CD4-positive, alpha-beta memory T cell (primary cell): ENCODE results near the gene PDHX. TPM values are rescaled to one million over a fixed set of nuclear protein-coding genes. Genes with fewer than 3 reads are reported as not detected.
A peak's percentile ranks its signal among the peaks of the same experiment; 100 is the strongest.
"Not testable (repeated sequence)": the region's sequence is repeated elsewhere in the genome, so short reads cannot be mapped to it uniquely, and the experiment has no call there.

Experiments
- CTCF ChIA-PET: fragments of 350-600 bp; sonication (Branson Sonifier 250); formaldehyde crosslinking; loops from one replicate; lab custom pipeline; 2021; ENCODE audit warnings: inconsistent platforms; ENCODE audit not compliant: partially characterized antibody; lab: Charles Lee
- POLR2A ChIA-PET: fragments of 350-600 bp; sonication (Branson Sonifier 250); formaldehyde crosslinking; loops from one replicate; lab custom pipeline; 2021; ENCODE audit not compliant: partially characterized antibody; lab: Charles Lee
- DNase-seq, 5 donors: peaks; one replicate each; pipeline versions ENCODE4 v3.0.0 to v3.0.0-alpha.2; 2020 to 2022; ENCODE audit warnings: mixed read lengths in 1 of 5
- H3K27ac ChIP-seq: one replicate; pipeline ENCODE4 v1.7.0; 2013; ENCODE audit warnings: low read depth, low read length
- H3K27me3 ChIP-seq: 2 replicates; pipeline ENCODE4 v1.7.0; 2013; ENCODE audit warnings: mild to moderate bottlenecking, low read length, moderate library complexity; ENCODE audit not compliant: insufficient read depth
- H3K36me3 ChIP-seq: 2 replicates; pipeline ENCODE4 v1.7.0; 2013; ENCODE audit warnings: mild to moderate bottlenecking, low read length, moderate library complexity; ENCODE audit not compliant: insufficient read depth
- H3K4me1 ChIP-seq: 2 replicates; pipeline ENCODE4 v1.7.0; 2013; ENCODE audit warnings: mild to moderate bottlenecking, low read length, moderate library complexity; ENCODE audit not compliant: insufficient read depth
- H3K4me3 ChIP-seq, 2 donors: one replicate each; pipeline ENCODE4 v1.7.0; 2013; ENCODE audit warnings: low read length in 2 of 2, mild to moderate bottlenecking in 1 of 2
- H3K9me3 ChIP-seq, 2 donors: one replicate each; pipeline ENCODE4 v1.7.0; 2013; ENCODE audit warnings: low read length in 2 of 2, control low read depth in 1 of 2; ENCODE audit not compliant: control insufficient read depth in 1 of 2
- H3K27ac Mint-ChIP-seq, 7 donors: one replicate each; pipeline ENCODE4 v1.8.0; 2020 to 2021; ENCODE audit warnings: mixed read lengths in 7 of 7, mild to moderate bottlenecking in 6 of 7, inconsistent platforms in 3 of 7, moderate library complexity in 3 of 7
- H3K27me3 Mint-ChIP-seq, 2 donors: one replicate each; pipeline ENCODE4 v1.8.0; 2020 to 2021; ENCODE audit warnings: mixed read lengths in 2 of 2
- H3K36me3 Mint-ChIP-seq, 2 donors: one replicate each; pipeline ENCODE4 v1.8.0; 2020 to 2021; ENCODE audit warnings: mixed read lengths in 2 of 2, inconsistent platforms in 1 of 2, mild to moderate bottlenecking in 1 of 2
- H3K4me1 Mint-ChIP-seq, 4 donors: one replicate each; pipeline ENCODE4 v1.8.0; 2020 to 2021; ENCODE audit warnings: mixed read lengths in 4 of 4, mild to moderate bottlenecking in 1 of 4
- H3K4me3 Mint-ChIP-seq, 8 donors: one replicate each; pipeline ENCODE4 v1.8.0; 2020 to 2021; ENCODE audit warnings: mixed read lengths in 8 of 8, mild to moderate bottlenecking in 7 of 8, moderate library complexity in 6 of 8, inconsistent platforms in 3 of 8
- H3K9me3 Mint-ChIP-seq, 8 donors: one replicate each; pipeline ENCODE4 v1.8.0; 2020 to 2021; ENCODE audit warnings: mixed read lengths in 8 of 8, mild to moderate bottlenecking in 5 of 8, inconsistent platforms in 3 of 8, moderate library complexity in 1 of 8
- intact Hi-C: fragments of 100-400 bp; cut with micrococcal nuclease; formaldehyde crosslinking; loops from one replicate; pipeline ENCODE4 v1.15.1; 2023
- polyA plus RNA-seq, 2 donors: library from polyadenylated mRNA; unstranded; fragments of 300-500 nt; fragmentation: Illumina TruSeq; gene quantifications; one replicate each; pipeline ENCODE4 v1.2.3, GENCODE V29; 2021
- total RNA-seq, 2 experiments: library from RNA; stranded (reverse); gene quantifications; one replicate each; pipeline ENCODE4 v1.2.3, GENCODE V29; 2021

Gene PDHX
- total and polyA plus RNA-seq, 4 experiments from 2014 or later: 17.6 to 43.5 (median 29.8) TPM

GRCh38 chr11:35017528-35018342 lies 101.3 kb downstream of the PDHX start:
- Mint-ChIP-seq H3K4me1 (peaks cover 15 to 31% (median 20%) of the 10 kb centered on the region in 4 donors), H3K27me3 (no peaks in the 10 kb centered on the region), H3K36me3 (peaks cover 0 to 4% of the 10 kb centered on the region in 2 donors), H3K4me3 (no peak overlapping the region), H3K27ac (peak overlapping the region in 1 of 7 donors; percentile 32), H3K9me3 (peaks cover 0 to 5% (median 0%) of the 10 kb centered on the region in 8 donors)
- no peak for DNase-seq
- no peaks in the 10 kb centered on the region for H3K36me3 ChIP-seq
- H3K9me3 ChIP-seq: no peaks in the 10 kb centered on the region
- no peak overlapping the region for H3K4me3 ChIP-seq
- ChIA-PET POLR2A (interaction anchor here (0.9 kb wide), 1 partner anchor 13 kb away, joined by 3 read pairs; no protein-coding TSS in a partner anchor), CTCF (interaction anchor here (0.6 kb wide), 1 partner anchor 220 kb away, joined by 4 read pairs; no protein-coding TSS in a partner anchor)
- intact Hi-C loops: no loop called here
- no peak overlapping the region for H3K27ac ChIP-seq
- H3K4me1 ChIP-seq: peaks cover 19% of the 10 kb centered on the region
- no peaks in the 10 kb centered on the region for H3K27me3 ChIP-seq

- DNase-seq: no peak
- ChIA-PET CTCF (interaction anchor here (0.9 kb wide), 1 partner anchor 10 kb away, joined by 3 read pairs; no protein-coding TSS in a partner anchor), POLR2A (interaction anchor here (0.6 to 2.4 kb wide), 2 partner anchors 12 to 20 kb away, joined by 3 to 10 read pairs; no protein-coding TSS in a partner anchor)
- Mint-ChIP-seq H3K4me3 (no peak overlapping the region), H3K36me3 (peaks cover 11 to 15% of the 10 kb centered on the region in 2 donors), H3K27me3 (no peaks in the 10 kb centered on the region), H3K9me3 (peaks cover 4 to 29% (median 16%) of the 10 kb centered on the region in 8 donors), H3K4me1 (peaks cover 0 to 5% (median 0%) of the 10 kb centered on the region in 4 donors), H3K27ac (no peak overlapping the region)
- Histone ChIP-seq H3K4me1 (no peaks in the 10 kb centered on the region), H3K9me3 (no peaks in the 10 kb centered on the region), H3K27ac (no peak overlapping the region), H3K36me3 (no peaks in the 10 kb centered on the region), H3K4me3 (no peak overlapping the region), H3K27me3 (no peaks in the 10 kb centered on the region)
- intact Hi-C loops: no loop called here
Observed at GRCh38 chr11:35021589-35021988, 105.2 kb downstream of the PDHX start.

GRCh38 chr11:35023940-35024339 lies 107.5 kb downstream of the PDHX start:
- H3K27ac ChIP-seq, H3K36me3 ChIP-seq, H3K27me3 ChIP-seq, H3K4me1 ChIP-seq, H3K27me3 Mint-ChIP-seq, intact Hi-C loops, H3K9me3 ChIP-seq, H3K27ac Mint-ChIP-seq, CTCF ChIA-PET, H3K4me3 Mint-ChIP-seq, DNase-seq, H3K4me3 ChIP-seq: not testable (repeated sequence)
- POLR2A ChIA-PET: interaction anchor here (1.1 kb wide), 1 partner anchor 115 kb away, joined by 3 read pairs; the partner anchor contains the start of gene CD44
- H3K36me3 Mint-ChIP-seq: peaks cover 11 to 15% of the 10 kb centered on the region in 2 donors
- peaks cover 2 to 14% (median 3%) of the 10 kb centered on the region in 4 donors for H3K4me1 Mint-ChIP-seq
- H3K9me3 Mint-ChIP-seq: peaks cover 4 to 31% (median 17%) of the 10 kb centered on the region in 8 donors

- H3K4me3 ChIP-seq, H3K27ac Mint-ChIP-seq, H3K27me3 Mint-ChIP-seq, H3K27me3 ChIP-seq, intact Hi-C loops, H3K4me3 Mint-ChIP-seq, H3K9me3 ChIP-seq, CTCF ChIA-PET, DNase-seq, H3K27ac ChIP-seq, H3K36me3 ChIP-seq: not testable (repeated sequence)
- H3K4me1 Mint-ChIP-seq: peaks cover 22 to 42% (median 30%) of the 10 kb centered on the region in 4 donors
- peaks cover 4 to 23% (median 17%) of the 10 kb centered on the region in 8 donors for H3K9me3 Mint-ChIP-seq
- POLR2A ChIA-PET: interaction anchor here (4.9 to 6.0 kb wide), 2 partner anchors 15 to 112 kb away, joined by 35 to 68 read pairs; partner anchors contain the start of gene CD44
- H3K36me3 Mint-ChIP-seq: peaks cover 8 to 15% of the 10 kb centered on the region in 2 donors
- peaks cover 35% of the 10 kb centered on the region for H3K4me1 ChIP-seq
Observed at GRCh38 chr11:35028007-35028406, 111.6 kb downstream of the PDHX start.

- Mint-ChIP-seq H3K27ac (peak overlapping the region; percentile 92 to 98 (median 95)), H3K36me3 (peaks cover 0 to under 1% of the 10 kb centered on the region in 2 donors), H3K4me3 (peak overlapping the region; percentile 58 to 89 (median 78)), H3K27me3 (no peaks in the 10 kb centered on the region), H3K9me3 (peaks cover 0 to 4% (median under 1%) of the 10 kb centered on the region in 8 donors), H3K4me1 (peaks cover 34 to 55% (median 43%) of the 10 kb centered on the region in 4 donors)
- H3K4me3 ChIP-seq: peak overlapping the region in 1 of 2 donors; percentile 16
- ChIA-PET CTCF (interaction anchor here (0.7 to 3.5 kb wide), 12 partner anchors 9 to 362 kb away, joined by 3 to 12 read pairs (median 3); no protein-coding TSS in a partner anchor), POLR2A (interaction anchor here (0.8 to 6.0 kb wide), 13 partner anchors 9 to 149 kb away, joined by 3 to 68 read pairs (median 5); partner anchors contain the start of gene CD44)
- H3K27ac ChIP-seq: peak overlapping the region; percentile 46
- peak in 1 of 5 donors; percentile 69 for DNase-seq
- peaks cover 44% of the 10 kb centered on the region for H3K4me1 ChIP-seq
- intact Hi-C loops: loop anchor here (1.0 to 2.0 kb wide), 2 partner anchors 10 to 17 kb away; no protein-coding TSS in a partner anchor
- no peaks in the 10 kb centered on the region for H3K9me3 ChIP-seq
- no peaks in the 10 kb centered on the region for H3K36me3 ChIP-seq
- H3K27me3 ChIP-seq: no peaks in the 10 kb centered on the region
Observed at GRCh38 chr11:35029979-35030682, 113.7 kb downstream of the PDHX start.

GRCh38 chr11:35030716-35031213 lies 114.3 kb downstream of the PDHX start:
- H3K4me1 ChIP-seq: peaks cover 44% of the 10 kb centered on the region
- peaks cover 0 to 5% (median 0%) of the 10 kb centered on the region in 8 donors for H3K9me3 Mint-ChIP-seq
- peak overlapping the region; percentile 3 to 89 (median 78) for H3K4me3 Mint-ChIP-seq
- intact Hi-C loops: loop anchor here (1.0 to 2.0 kb wide), 2 partner anchors 10 to 18 kb away; no protein-coding TSS in a partner anchor
- CTCF ChIA-PET: interaction anchor here (1.0 to 3.5 kb wide), 11 partner anchors 9 to 361 kb away, joined by 3 to 12 read pairs (median 3); no protein-coding TSS in a partner anchor
- H3K36me3 Mint-ChIP-seq: no peaks in the 10 kb centered on the region
- DNase-seq: peak in 1 of 5 donors; percentile 75
- H3K27ac ChIP-seq: peak overlapping the region; percentile 46
- peak overlapping the region; percentile 92 to 98 (median 95) for H3K27ac Mint-ChIP-seq
- no peaks in the 10 kb centered on the region for H3K27me3 Mint-ChIP-seq
- H3K36me3 ChIP-seq: no peaks in the 10 kb centered on the region
- POLR2A ChIA-PET: interaction anchor here (1.0 to 6.0 kb wide), 12 partner anchors 10 to 135 kb away, joined by 3 to 68 read pairs (median 6); partner anchors contain the start of gene CD44
- no peaks in the 10 kb centered on the region for H3K9me3 ChIP-seq
- peaks cover 36 to 62% (median 46%) of the 10 kb centered on the region in 4 donors for H3K4me1 Mint-ChIP-seq
- no peak overlapping the region for H3K4me3 ChIP-seq
- H3K27me3 ChIP-seq: no peaks in the 10 kb centered on the region
